H1 (cell line): ENCODE results near the gene PPP1R11. TPM values are rescaled to one million over a fixed set of nuclear protein-coding genes. Genes with fewer than 3 reads are reported as not detected.

Source experiments
- CTCF ChIA-PET: fragments of 300-600 bp; sonication (Branson Sonifier 250); formaldehyde crosslinking; loops from one replicate; lab custom pipeline; 2021; ENCODE audit not compliant: partially characterized antibody; lab: Charles Lee
- POLR2A ChIA-PET: fragments of 300-600 bp; sonication (Branson Sonifier 250); formaldehyde crosslinking; loops from one replicate; lab custom pipeline; 2021; ENCODE audit warnings: inconsistent platforms; ENCODE audit not compliant: partially characterized antibody; lab: Charles Lee
- DNase-seq, 2 experiments: peaks; one replicate each; pipeline versions ENCODE4 v3.0.0 to v3.0.0-alpha.2; 2010 to 2022; ENCODE audit warnings: low spot score in 2 of 2, low read depth in 1 of 2, mixed read lengths in 1 of 2
- FAIRE-seq: peaks from 2 replicates; lab custom pipeline; 2011; peaks lifted over from hg19 to GRCh38; lab: Jason Lieb, UNC
- H2AFZ ChIP-seq: 2 replicates; pipeline ENCODE4 v1.8.1; 2012; ENCODE audit warnings: low read length, inconsistent platforms
- H2AK5ac ChIP-seq: 2 replicates; pipeline ENCODE4 v1.6.1; 2013; ENCODE audit warnings: low read depth, low read length
- H2BK120ac ChIP-seq: replicated peaks from 2 replicates; pipeline ENCODE3; 2013; ENCODE audit warnings: low read depth, low read length, inconsistent platforms
- H2BK12ac ChIP-seq: 2 replicates; pipeline ENCODE4 v1.6.1; 2013; ENCODE audit warnings: low read depth, low read length
- H2BK15ac ChIP-seq: 2 replicates; pipeline ENCODE4 v1.6.1; 2013; ENCODE audit warnings: low read length
- H2BK20ac ChIP-seq: 2 replicates; pipeline ENCODE4 v1.6.1; 2013; ENCODE audit warnings: low read length
- H2BK5ac ChIP-seq: 2 replicates; pipeline ENCODE4 v1.6.1; 2013; ENCODE audit warnings: low read depth, low read length
- H3K14ac ChIP-seq: 2 replicates; pipeline ENCODE4 v1.6.1; 2013; ENCODE audit warnings: inconsistent platforms; ENCODE audit not compliant: insufficient read length
- H3K18ac ChIP-seq: 2 replicates; pipeline ENCODE4 v1.6.1; 2013; ENCODE audit warnings: low read length; ENCODE audit errors: extremely low read depth
- H3K23ac ChIP-seq: 2 replicates; pipeline ENCODE4 v1.6.1; 2013; ENCODE audit warnings: inconsistent platforms; ENCODE audit not compliant: insufficient read length
- H3K23me2 ChIP-seq: 2 replicates; pipeline ENCODE4 v1.6.1; 2013; ENCODE audit warnings: low read depth, low read length
- H3K27ac ChIP-seq: 2 replicates; pipeline ENCODE4 v1.6.1; 2011; ENCODE audit warnings: low read depth, low read length, inconsistent platforms
- H3K27me3 ChIP-seq, 4 experiments: replicated peaks in 1 of 4; 1 replicate in 1 of 4; 2 replicates in 3 of 4; pipeline versions ENCODE4 v1.6.1 to v1.8.1; 2011 to 2013; ENCODE audit warnings: low read length in 3 of 4, mild to moderate bottlenecking in 3 of 4, inconsistent platforms in 2 of 4, mixed read lengths in 2 of 4, moderate library complexity in 1 of 4; ENCODE audit not compliant: control insufficient read depth in 3 of 4, insufficient read depth in 3 of 4; ENCODE audit errors: extremely low read depth in 1 of 4
- H3K36me3 ChIP-seq, 4 experiments: 2 replicates each; pipeline versions ENCODE4 v1.6.1 to v1.8.1; 2011 to 2013; ENCODE audit warnings: mild to moderate bottlenecking in 4 of 4, low read length in 3 of 4, moderate library complexity in 2 of 4, control low read depth in 1 of 4, inconsistent platforms in 1 of 4; ENCODE audit not compliant: insufficient read depth in 4 of 4, control insufficient read depth in 2 of 4
- H3K4ac ChIP-seq: replicated peaks from 2 replicates; pipeline ENCODE3; 2013; ENCODE audit warnings: low read length, low read depth, mixed read lengths, inconsistent platforms; ENCODE audit not compliant: insufficient read length
- H3K4me1 ChIP-seq, 4 experiments: replicated peaks in 1 of 4; 1 replicate in 1 of 4; 2 replicates in 3 of 4; pipeline versions ENCODE4 v1.6.1 to v1.8.1; 2011 to 2013; ENCODE audit warnings: low read length in 3 of 4, inconsistent platforms in 2 of 4, mixed read lengths in 1 of 4; ENCODE audit not compliant: insufficient read depth in 4 of 4, control insufficient read depth in 3 of 4
- H3K4me2 ChIP-seq, 2 experiments: 2 replicates each; pipeline versions ENCODE4 v1.6.1 to v1.8.1; 2011 to 2013; ENCODE audit warnings: low read depth in 2 of 2, low read length in 2 of 2, control low read depth in 1 of 2, inconsistent platforms in 1 of 2, mild to moderate bottlenecking in 1 of 2; ENCODE audit not compliant: insufficient read depth in 1 of 2
- H3K4me3 ChIP-seq, 4 experiments: fragments of 200-600, 300-600 bp in 1 of 4; sonication (generic), shearing (Covaris generic), sonication (Bioruptor Twin) in 1 of 4; 2 replicates each; pipeline versions ENCODE4 v1.5.1 to v1.8.1; 2011 to 2016; ENCODE audit warnings: low read length in 4 of 4, low read depth in 3 of 4, control low read depth in 2 of 4, inconsistent platforms in 2 of 4, mild to moderate bottlenecking in 2 of 4, mixed read lengths in 1 of 4, moderate library complexity in 1 of 4; ENCODE audit not compliant: insufficient read depth in 2 of 4; ENCODE audit errors: extremely low read depth in 1 of 4
- H3K56ac ChIP-seq: replicated peaks from 2 replicates; pipeline ENCODE3; 2013; ENCODE audit warnings: low read depth, mild to moderate bottlenecking, mixed read lengths, low read length, inconsistent platforms; ENCODE audit not compliant: insufficient read length
- H3K79me1 ChIP-seq: 2 replicates; pipeline ENCODE4 v1.6.1; 2013; ENCODE audit warnings: low read depth, low read length, control low read depth
- H3K79me2 ChIP-seq, 2 experiments: 2 replicates each; pipeline versions ENCODE4 v1.6.1 to v1.8.1; 2012 to 2013; ENCODE audit warnings: low read length in 2 of 2, mild to moderate bottlenecking in 2 of 2, inconsistent platforms in 1 of 2; ENCODE audit not compliant: insufficient read depth in 2 of 2, control insufficient read depth in 1 of 2
- H3K9ac ChIP-seq, 4 experiments: replicated peaks in 1 of 4; 1 replicate in 1 of 4; 2 replicates in 3 of 4; pipeline versions ENCODE4 v1.6.1 to v1.8.1; 2011 to 2013; ENCODE audit warnings: low read depth in 3 of 4, low read length in 3 of 4, control low read depth in 2 of 4, mild to moderate bottlenecking in 2 of 4, moderate library complexity in 2 of 4, inconsistent platforms in 1 of 4; ENCODE audit errors: extremely low read depth in 1 of 4
- H3K9me3 ChIP-seq, 2 experiments: 2 replicates each; pipeline versions ENCODE4 v1.6.1 to v1.8.1; 2012 to 2013; ENCODE audit warnings: mild to moderate bottlenecking in 2 of 2, moderate library complexity in 2 of 2, control low read depth in 1 of 2, inconsistent platforms in 1 of 2, low read depth in 1 of 2, low read length in 1 of 2, mixed read lengths in 1 of 2; ENCODE audit not compliant: insufficient read depth in 2 of 2
- H4K20me1 ChIP-seq, 2 experiments: replicated peaks in 1 of 2; 2 replicates each; pipeline versions ENCODE3 to v1.8.1; 2011 to 2013; ENCODE audit warnings: inconsistent platforms in 2 of 2, low read length in 2 of 2, mild to moderate bottlenecking in 1 of 2; ENCODE audit not compliant: insufficient read depth in 2 of 2, control insufficient read depth in 1 of 2
- H4K5ac ChIP-seq: 2 replicates; pipeline ENCODE4 v1.6.1; 2013; ENCODE audit warnings: low read length, low read depth, mixed read lengths, inconsistent platforms; ENCODE audit not compliant: insufficient read length
- H4K8ac ChIP-seq: 2 replicates; pipeline ENCODE4 v1.8.0; 2013; ENCODE audit warnings: mild to moderate bottlenecking, moderate library complexity, low read length, inconsistent platforms; ENCODE audit not compliant: insufficient read depth; ENCODE audit errors: extremely low read depth
- H4K91ac ChIP-seq: replicated peaks from 2 replicates; pipeline ENCODE3; 2013; ENCODE audit warnings: low read length, mixed read lengths, inconsistent platforms; ENCODE audit not compliant: insufficient read length
- BRCA1 ChIP-seq: IDR thresholded peaks from 2 replicates; pipeline ENCODE4 v1.6.1; 2012; ENCODE audit warnings: low read depth, low read length, improper control_type of control experiment
- CHD2 ChIP-seq: IDR thresholded peaks from 2 replicates; pipeline ENCODE4 v1.6.1; 2012; ENCODE audit warnings: low read length, improper control_type of control experiment
- GTF2F1 ChIP-seq: IDR thresholded peaks from 2 replicates; pipeline ENCODE4 v1.6.1; 2012; ENCODE audit warnings: low read depth, low read length, improper control_type of control experiment, borderline replicate concordance
- RBBP5 ChIP-seq: IDR thresholded peaks from 2 replicates; pipeline ENCODE4 v1.7.1; 2012; ENCODE audit warnings: low read depth, mild to moderate bottlenecking, inconsistent platforms, low read length, moderate library complexity, borderline replicate concordance
- TAF7 ChIP-seq: optimal IDR thresholded peaks from 2 replicates; pipeline ENCODE3; 2011; ENCODE audit warnings: low read depth, mild to moderate bottlenecking, inconsistent platforms, low read length, moderate library complexity, borderline replicate concordance
- WGBS, 2 experiments: shearing (Covaris generic) in 1 of 2; methylation state at CpG; one replicate each; pipeline versions ENCODE4 v1.1.6 to v1.1.7; 2013 to 2015; ENCODE audit warnings: low lambda C conversion rate in 2 of 2, mixed read lengths in 2 of 2, inconsistent platforms in 1 of 2, low coverage in 1 of 2, missing lambda C conversion rate in 1 of 2; ENCODE audit not compliant: insufficient replicate concordance in 2 of 2, insufficient coverage in 1 of 2, insufficient read length in 1 of 2; ENCODE audit errors: extremely low coverage in 1 of 2, missing lambda C conversion rate in 1 of 2; 5-methylcytosine and 5-hydroxymethylcytosine counted together
- polyA plus RNA-seq, 7 experiments: library from polyadenylated mRNA; depleted of rRNA in 3 of 7; stranded (reverse) in 5 of 7; unstranded in 2 of 7; fragments of >200 nt in 5 of 7; fragments of 200-250 nt in 2 of 7; gene quantifications; 1 replicate in 5 of 7; 2 replicates in 1 of 7; 4 replicates in 1 of 7; pipeline versions ENCODE4 v1.2.1 to v1.2.3, GENCODE V29; 2011 to 2013; ENCODE audit warnings: missing spikeins in 2 of 7, mixed read lengths in 2 of 7
- total RNA-seq: library from RNA; stranded (reverse); fragmentation: NEBNext Ultra II Directional; extraction: Animal tissue kit (Norgen Biotek cat#: 25700); gene quantifications from 2 replicates; pipeline ENCODE4 v1.2.1, GENCODE V29; 2021

Gene PPP1R11
- total and polyA plus RNA-seq, 2 of the 8 experiments (the other 6 are each of a cell fraction or from before 2014, with no cell fraction given) = 26.1 to 32.8 TPM

- Histone ChIP-seq H3K79me1 (no peaks in the 10 kb centered on the region), H3K14ac (no peak overlapping the region), H3K23me2 (no peaks in the 10 kb centered on the region), H2BK5ac (no peak overlapping the region), H3K56ac (no peak overlapping the region), H2AK5ac (no peak overlapping the region), H3K4me3 (no peak overlapping the region), H3K79me2 (no peaks in the 10 kb centered on the region), H3K4ac (no peak overlapping the region), H2BK120ac (no peak overlapping the region), H2BK12ac (no peak overlapping the region), H3K4me1 (no peaks in the 10 kb centered on the region), H4K8ac (no peak overlapping the region), H3K23ac (no peak overlapping the region), H2BK20ac (no peak overlapping the region), H3K36me3 (no peaks in the 10 kb centered on the region), H2AFZ (no peak overlapping the region), H3K27me3 (no peaks in the 10 kb centered on the region), H2BK15ac (no peak overlapping the region), H3K4me2 (no peak overlapping the region), H4K91ac (no peak overlapping the region), H3K27ac (no peak overlapping the region), H3K9me3 (no peaks in the 10 kb centered on the region), H3K18ac (no peak overlapping the region), H4K20me1 (peaks cover 1 to 2% of the 10 kb centered on the region in 2 experiments), H4K5ac (no peak overlapping the region), H3K9ac (no peak overlapping the region)
- ChIA-PET CTCF (no interaction called here), POLR2A (no interaction called here)
- DNase-seq = no peak
- WGBS, 2 experiments = 92% methylated on average over 6 of the region's 6 CpGs; no CpG with 5 or more reads in 1 of the 2 experiments
- FAIRE-seq = no peak
- TF ChIP-seq RBBP5 (no peak), GTF2F1 (no peak), CHD2 (no peak), TAF7 (no peak), BRCA1 (no peak)
Measured at GRCh38 chr6:30041221-30041620, 25.8 kb upstream of the PPP1R11 start.
